DOHH2 (cell line): ENCODE results near the gene EBF3.

ENCODE experiments used
- H3F3A ChIP-seq: fragments of 200-600 bp; sonication (generic), shearing (Covaris generic); 2 replicates; pipeline ENCODE4 v1.6.0; 2016; ENCODE audit warnings: antibody characterized with exemption, mild to moderate bottlenecking; ENCODE audit not compliant: control insufficient read depth, insufficient read depth
- H3K27ac ChIP-seq: fragments of 200-600 bp; sonication (generic); 2 replicates; pipeline ENCODE4 v1.5.1; 2014; ENCODE audit warnings: low read depth, mild to moderate bottlenecking, low read length, moderate library complexity
- H3K27me3 ChIP-seq: fragments of 200-600 bp; sonication (generic); 2 replicates; pipeline ENCODE4 v1.6.1; 2014; ENCODE audit warnings: mild to moderate bottlenecking, low read length, mixed read lengths; ENCODE audit not compliant: control insufficient read depth
- H3K36me3 ChIP-seq: fragments of 200-600 bp; sonication (generic); 2 replicates; pipeline ENCODE4 v1.6.1; 2014; ENCODE audit warnings: mild to moderate bottlenecking, low read length, moderate library complexity, mixed read lengths; ENCODE audit not compliant: control insufficient read depth
- H3K4me1 ChIP-seq: fragments of 200-600 bp; sonication (generic); 2 replicates; pipeline ENCODE4 v1.6.1; 2014; ENCODE audit warnings: mild to moderate bottlenecking, low read length, mixed read lengths; ENCODE audit not compliant: control insufficient read depth
- H3K4me2 ChIP-seq: fragments of 200-600 bp; sonication (generic); 2 replicates; pipeline ENCODE4 v1.6.0; 2014; ENCODE audit warnings: mild to moderate bottlenecking, low read length, moderate library complexity
- H3K4me3 ChIP-seq: fragments of 200-600 bp; sonication (generic); 2 replicates; pipeline ENCODE4 v1.5.1; 2014; ENCODE audit warnings: mild to moderate bottlenecking, low read length, mixed read lengths
- H3K79me2 ChIP-seq: fragments of 200-600 bp; sonication (generic); 2 replicates; pipeline ENCODE4 v1.6.1; 2014; ENCODE audit warnings: mild to moderate bottlenecking, low read length, mixed read lengths; ENCODE audit not compliant: control insufficient read depth
- H3K9me2 ChIP-seq: fragments of 200-600 bp; sonication (generic); replicated peaks from 2 replicates; pipeline ENCODE4 v1.6.1; 2014; ENCODE audit warnings: mild to moderate bottlenecking, low read length, mixed read lengths; ENCODE audit not compliant: control insufficient read depth
- H3K9me3 ChIP-seq: fragments of 200-600 bp; sonication (generic); 2 replicates; pipeline ENCODE4 v1.6.1; 2014; ENCODE audit warnings: antibody characterized with exemption, low read length, mixed read lengths; ENCODE audit not compliant: control insufficient read depth, insufficient read depth
- H4K20me1 ChIP-seq: fragments of 200-600 bp; sonication (generic); 2 replicates; pipeline ENCODE4 v1.6.0; 2014; ENCODE audit warnings: low read depth, mild to moderate bottlenecking, antibody characterized with exemption, low read length, moderate library complexity; ENCODE audit not compliant: control insufficient read depth, insufficient read depth
- CTCF ChIP-seq: fragments of 200-600 bp; sonication (generic); IDR thresholded peaks from one replicate; pipeline ENCODE4 v1.5.1; 2014; ENCODE audit warnings: antibody characterized with exemption, mild to moderate bottlenecking, low read depth, low read length; ENCODE audit not compliant: poor library complexity, severe bottlenecking
- EZH2phosphoT487 ChIP-seq: fragments of 200-600 bp; sonication (generic); IDR thresholded peaks from 2 replicates; pipeline ENCODE4 v1.6.1; 2017; ENCODE audit warnings: borderline replicate concordance, mild to moderate bottlenecking, antibody characterized with exemption, low read length, moderate library complexity, mixed read lengths

EBF3 gene

DNA sequence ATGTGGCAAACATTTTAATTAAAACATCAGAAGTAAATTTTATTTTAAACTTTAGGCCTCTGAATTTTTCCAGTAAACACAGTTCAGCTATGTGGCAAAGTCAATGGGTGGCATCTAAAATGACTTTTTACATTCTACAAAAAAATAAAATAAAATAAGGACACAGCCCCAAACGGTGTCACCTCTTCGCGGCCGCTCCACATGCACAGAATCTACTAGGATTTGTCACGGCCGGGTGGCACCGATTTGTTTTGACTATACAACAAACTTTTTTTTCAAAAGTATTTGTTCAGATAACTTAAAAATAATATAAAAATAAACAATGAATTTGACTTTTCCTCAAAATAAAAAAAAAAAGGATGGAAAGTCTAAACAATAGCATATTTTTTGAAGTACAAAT lies 127.8 kb downstream of the EBF3 start:
- no peaks in the 10 kb centered on the region for H3K27me3 ChIP-seq
- no peak overlapping the region for H3K4me3 ChIP-seq
- no peaks in the 10 kb centered on the region for H4K20me1 ChIP-seq
- no peaks in the 10 kb centered on the region for H3K9me2 ChIP-seq
- no peaks in the 10 kb centered on the region for H3K79me2 ChIP-seq
- no peaks in the 10 kb centered on the region for H3K4me1 ChIP-seq
- no peaks in the 10 kb centered on the region for H3K36me3 ChIP-seq
- TF ChIP-seq EZH2phosphoT487 (no peak), CTCF (no peak)
- no peaks in the 10 kb centered on the region for H3F3A ChIP-seq
- no peak overlapping the region for H3K4me2 ChIP-seq
- no peak overlapping the region for H3K27ac ChIP-seq
- H3K9me3 ChIP-seq: no peaks in the 10 kb centered on the region

DNA sequence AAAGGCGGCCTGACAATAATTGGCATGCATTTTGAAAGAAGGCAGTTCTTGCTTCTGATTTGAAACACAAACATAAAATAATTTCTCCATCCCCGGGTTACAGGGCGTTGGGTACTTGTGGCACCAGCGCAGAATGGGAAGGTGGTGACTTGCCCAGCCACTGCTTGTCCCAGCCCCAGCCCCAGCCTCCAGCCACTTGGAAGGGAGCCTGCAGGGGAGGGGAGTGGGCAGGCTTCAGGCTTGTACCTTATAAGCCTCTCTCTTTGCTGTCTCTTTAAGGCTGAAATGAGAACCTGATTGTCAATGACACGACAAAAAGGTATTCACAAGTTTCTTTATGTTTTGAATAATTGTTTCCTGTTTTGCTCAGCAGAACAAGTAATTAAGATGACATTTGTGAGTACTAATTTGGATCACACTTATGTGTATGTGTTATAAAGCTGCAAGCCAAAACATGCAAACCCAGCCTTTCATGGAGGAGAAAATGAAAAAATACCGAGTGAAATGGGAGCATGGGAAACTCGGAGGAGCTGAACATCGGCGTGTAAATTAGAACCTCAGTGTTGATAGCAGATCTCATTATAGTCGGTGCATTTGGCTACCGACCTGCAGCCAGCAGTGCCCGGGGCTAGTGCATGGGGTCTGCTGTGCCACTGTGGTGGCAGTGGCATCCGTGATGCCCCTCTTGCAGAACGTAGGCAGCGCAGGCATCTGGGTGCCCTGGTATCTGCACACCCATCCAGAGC lies 129.9 kb downstream of the EBF3 start:
- H3K4me3 ChIP-seq: no peak overlapping the region
- H3K27me3 ChIP-seq: no peaks in the 10 kb centered on the region
- H3K27ac ChIP-seq: no peak overlapping the region
- H3K4me1 ChIP-seq: no peaks in the 10 kb centered on the region
- H3K79me2 ChIP-seq: no peaks in the 10 kb centered on the region
- H3F3A ChIP-seq: no peaks in the 10 kb centered on the region
- H3K4me2 ChIP-seq: no peak overlapping the region
- no peaks in the 10 kb centered on the region for H3K36me3 ChIP-seq
- H4K20me1 ChIP-seq: no peaks in the 10 kb centered on the region
- no peaks in the 10 kb centered on the region for H3K9me3 ChIP-seq
- no peaks in the 10 kb centered on the region for H3K9me2 ChIP-seq
- TF ChIP-seq CTCF: no peak
- TF ChIP-seq EZH2phosphoT487: no peak

DNA sequence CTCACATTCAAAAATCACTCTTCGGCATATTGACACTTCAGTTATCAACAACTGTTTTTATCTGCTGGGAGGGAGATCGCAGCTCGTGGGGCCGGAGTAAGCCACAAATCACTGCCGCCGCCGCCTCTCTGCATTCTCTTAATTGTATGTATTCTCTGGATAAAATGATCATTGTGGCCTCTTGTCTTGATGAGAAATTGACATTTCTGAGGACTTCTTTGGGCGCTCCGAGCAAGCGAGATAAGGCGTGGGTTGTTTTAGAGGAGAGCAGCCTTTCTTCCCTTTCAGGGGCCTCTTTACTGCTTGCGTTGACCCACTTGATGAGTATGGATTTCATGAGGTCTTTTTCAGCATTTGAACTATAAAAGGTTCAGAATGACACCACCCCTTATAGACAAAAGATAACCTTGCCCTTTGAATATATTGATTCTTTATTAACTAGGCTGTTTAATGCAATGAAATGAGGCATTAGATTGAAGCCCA lies 130.6 kb downstream of the EBF3 start:
- Histone ChIP-seq H3K4me3 (no peak overlapping the region), H3F3A (no peaks in the 10 kb centered on the region), H3K4me2 (no peak overlapping the region), H3K36me3 (no peaks in the 10 kb centered on the region), H3K9me3 (no peaks in the 10 kb centered on the region), H3K79me2 (no peaks in the 10 kb centered on the region), H4K20me1 (no peaks in the 10 kb centered on the region), H3K9me2 (no peaks in the 10 kb centered on the region), H3K27ac (no peak overlapping the region), H3K4me1 (no peaks in the 10 kb centered on the region), H3K27me3 (no peaks in the 10 kb centered on the region)
- no peak for TF ChIP-seq CTCF
- TF ChIP-seq EZH2phosphoT487: no peak
